H1 (cell line): ENCODE results near the gene SCARF1.

Experiments used
- BRCA1 ChIP-seq: IDR thresholded peaks from 2 replicates; pipeline ENCODE4 v1.6.1; 2012; ENCODE audit warnings: low read depth, low read length, improper control_type of control experiment
- CTCF ChIP-seq, 3 experiments: IDR thresholded peaks; 1 replicate in 2 of 3; 2 replicates in 1 of 3; pipeline versions ENCODE4 v1.5.1 to v1.6.1; 2011; ENCODE audit warnings: low read length in 3 of 3, mild to moderate bottlenecking in 3 of 3, inconsistent platforms in 2 of 3, low read depth in 1 of 3, moderate library complexity in 1 of 3; ENCODE audit not compliant: insufficient read depth in 1 of 3; ENCODE audit errors: control extremely low read depth in 1 of 3
- EP300 ChIP-seq, 2 experiments: IDR thresholded peaks; 1 replicate in 1 of 2; 2 replicates in 1 of 2; pipeline ENCODE4 v1.6.1; 2011 to 2012; ENCODE audit warnings: low read depth in 2 of 2, low read length in 2 of 2, mild to moderate bottlenecking in 2 of 2, borderline replicate concordance in 1 of 2, inconsistent platforms in 1 of 2, moderate library complexity in 1 of 2
- EZH2 ChIP-seq: fragments of 200-600 bp; sonication (generic); IDR thresholded peaks from 2 replicates; pipeline ENCODE4 v1.7.1; 2012; ENCODE audit warnings: low read depth, mild to moderate bottlenecking, moderate library complexity, low read length, inconsistent platforms; ENCODE audit not compliant: severe bottlenecking
- POLR2A ChIP-seq, 2 experiments: IDR thresholded peaks; 1 replicate in 1 of 2; 2 replicates in 1 of 2; pipeline ENCODE4 v1.6.1; 2011; ENCODE audit warnings: low read depth in 2 of 2, low read length in 2 of 2, mild to moderate bottlenecking in 2 of 2; ENCODE audit errors: control extremely low read depth in 1 of 2
- POLR2AphosphoS5 ChIP-seq: IDR thresholded peaks from 2 replicates; pipeline ENCODE4 v1.6.1; 2011; ENCODE audit warnings: low read depth, low read length
- RXRA ChIP-seq: IDR thresholded peaks from 2 replicates; pipeline ENCODE4 v1.6.1; 2011; ENCODE audit warnings: low read depth, mild to moderate bottlenecking, low read length, moderate library complexity; ENCODE audit not compliant: insufficient read depth
- TEAD4 ChIP-seq: IDR thresholded peaks from 2 replicates; pipeline ENCODE4 v1.6.1; 2012; ENCODE audit warnings: low read depth, low read length, inconsistent platforms, mixed read lengths
- YY1 ChIP-seq: IDR thresholded peaks from 2 replicates; pipeline ENCODE4 v1.6.1; 2011; ENCODE audit warnings: low read depth, mild to moderate bottlenecking, low read length

- TF ChIP-seq CTCF (IDR thresholded peaks at IDR 0.05; ENCODE audit: control extremely low read depth in 1 of 3, insufficient read depth in 1 of 3, low read depth in 1 of 3, low read length in 3 of 3) (no peak), RXRA (no peak), TEAD4 (no peak), BRCA1 (no peak), POLR2AphosphoS5 (no peak), POLR2A (IDR thresholded peaks at IDR 0.05; ENCODE audit: control extremely low read depth in 1 of 2, low read depth in 2 of 2, low read length in 2 of 2) (no peak), EZH2 (no peak), EP300 (IDR thresholded peaks at IDR 0.05; ENCODE audit: borderline replicate concordance in 1 of 2, low read depth in 2 of 2, low read length in 2 of 2) (no peak), YY1 (no peak)
Observed at GRCh38 chr17:1620486-1620885, 25.0 kb downstream of the SCARF1 start.
